GM18511 (cell line): Measurements from ENCODE around the gene ULK1.
"Not testable (repeated sequence)": the region's sequence is repeated elsewhere in the genome, so short reads cannot be mapped to it uniquely, and the experiment has no call there.

Experiments used
- ATAC-seq: cut with Tn5 transposase; IDR thresholded peaks from one replicate; pipeline ENCODE4 v1.9.1; 2021; ENCODE audit warnings: mild to moderate bottlenecking, moderate library complexity; ENCODE audit not compliant: unreplicated experiment

Gene ULK1

DNA sequence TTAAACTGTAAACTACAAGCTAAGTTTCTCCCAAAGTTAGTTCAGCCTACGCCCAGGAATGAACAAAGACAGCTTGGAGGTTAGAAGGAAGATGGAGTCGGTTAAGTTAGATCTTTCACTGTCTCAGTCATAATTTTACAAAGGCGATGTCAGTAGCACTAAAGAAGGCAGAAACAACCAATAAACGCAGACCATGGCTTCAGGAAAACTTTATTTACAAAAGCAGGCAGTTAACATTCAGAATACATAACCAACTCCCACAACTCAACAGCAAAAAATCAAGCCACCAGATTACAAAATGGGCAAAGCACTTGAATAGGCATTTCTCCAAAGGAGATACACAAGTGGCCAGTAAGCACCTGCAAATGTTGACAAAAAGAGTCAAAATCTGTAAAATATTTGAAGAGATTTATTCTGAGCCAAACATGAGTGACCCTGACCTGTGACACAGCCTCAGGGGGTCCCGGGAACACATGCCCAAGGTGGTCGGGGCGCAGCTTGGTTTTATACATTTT is 8.8 kb upstream of the ULK1 start:
- ATAC-seq, result no peak

DNA sequence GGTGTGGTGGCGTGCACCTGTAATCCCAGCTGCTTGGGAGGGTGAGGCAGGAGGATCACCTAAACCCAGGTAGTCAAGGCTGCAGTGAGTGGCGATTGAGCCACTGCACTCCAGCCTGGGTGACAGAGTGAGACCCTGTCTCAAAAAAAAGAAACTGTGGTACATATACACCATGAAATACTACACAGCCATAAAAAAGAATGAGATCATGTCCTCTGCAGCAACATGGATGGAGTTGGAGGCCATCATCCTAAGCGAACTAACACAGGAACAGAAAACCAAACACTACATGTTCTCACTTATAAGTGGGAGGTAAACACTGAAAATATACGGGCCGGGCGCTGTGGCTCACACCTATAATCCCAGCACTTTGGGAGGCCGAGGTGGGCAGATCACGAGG is 2.7 kb upstream of the ULK1 start:
- not testable (repeated sequence) for ATAC-seq

DNA sequence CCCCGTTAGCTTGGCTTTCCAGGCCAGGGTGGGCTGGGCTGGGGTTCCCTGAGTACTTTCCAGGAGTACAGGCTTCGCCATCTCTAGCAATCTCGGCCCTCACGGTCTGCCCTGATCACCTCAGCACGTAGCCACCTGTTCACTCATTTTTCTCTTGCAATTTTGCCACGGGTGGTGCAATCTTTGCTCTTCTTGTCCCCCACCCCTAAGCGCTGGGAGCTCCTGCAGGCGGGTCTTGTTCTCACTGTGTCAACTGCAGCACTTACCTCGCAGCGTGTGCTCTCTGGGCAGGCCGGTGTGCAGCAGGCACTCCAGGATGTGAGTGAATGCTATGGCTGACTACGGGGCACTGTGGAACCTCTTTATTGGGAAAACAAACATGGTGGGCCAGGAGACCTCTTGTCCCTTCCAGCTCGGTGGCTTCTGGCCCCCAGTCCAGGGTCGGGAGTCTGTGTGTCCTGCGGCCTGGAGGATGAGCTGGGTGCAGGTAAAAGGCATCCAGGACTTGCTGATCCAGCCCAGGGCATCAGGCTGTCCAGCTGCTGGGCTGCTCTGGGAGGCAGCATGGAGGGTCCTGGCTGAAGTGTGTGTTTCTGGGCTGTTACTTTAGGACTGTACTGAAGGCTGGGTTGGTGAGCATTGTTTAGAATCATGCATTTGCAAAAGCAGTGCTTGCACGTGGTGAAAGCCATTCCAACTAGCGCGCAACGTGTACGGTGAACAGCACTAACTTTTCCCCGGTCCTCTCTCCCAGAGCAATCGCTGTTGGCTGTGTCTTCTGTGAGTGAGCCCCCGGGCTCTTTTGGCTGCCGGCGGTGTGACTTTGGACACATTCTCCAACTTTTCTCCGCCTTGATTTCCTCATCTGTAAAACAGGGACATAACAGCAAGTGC is 1.5 kb upstream of the ULK1 start:
- no peak for ATAC-seq

DNA sequence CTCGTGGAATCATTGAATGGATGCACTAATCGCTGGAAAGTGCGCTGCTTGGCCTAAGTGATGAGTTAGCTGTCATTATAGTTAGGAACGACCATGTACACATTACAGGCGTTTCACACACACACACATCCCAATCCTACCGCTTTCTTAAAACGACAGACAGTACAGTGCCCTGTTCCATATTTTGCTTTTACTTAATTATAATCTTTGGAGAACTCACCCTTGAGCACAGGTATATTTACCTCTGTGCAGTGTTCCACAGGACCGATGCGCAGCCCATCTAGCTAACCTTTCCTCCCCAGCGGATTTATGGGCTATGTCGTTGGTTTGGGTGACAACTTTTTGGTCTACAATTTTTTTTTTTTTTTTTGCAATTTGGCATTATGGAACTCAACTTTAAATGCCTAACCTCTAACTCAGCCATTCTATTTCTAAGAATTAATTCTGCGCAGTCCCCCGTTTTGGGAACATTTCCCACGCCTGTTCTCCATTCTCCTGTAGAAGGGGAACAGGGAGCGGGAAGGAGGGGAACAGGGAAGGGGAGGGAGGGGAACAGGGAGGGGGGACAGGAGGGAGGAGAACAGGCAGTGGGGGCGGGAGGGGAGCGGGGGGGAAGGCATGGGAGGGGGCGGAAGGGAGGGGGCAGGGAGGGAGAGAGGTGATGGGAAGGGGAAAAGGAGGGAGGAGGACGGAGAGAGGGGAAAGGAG is 663 bp upstream of the ULK1 start:
- ATAC-seq, result no peak

DNA sequence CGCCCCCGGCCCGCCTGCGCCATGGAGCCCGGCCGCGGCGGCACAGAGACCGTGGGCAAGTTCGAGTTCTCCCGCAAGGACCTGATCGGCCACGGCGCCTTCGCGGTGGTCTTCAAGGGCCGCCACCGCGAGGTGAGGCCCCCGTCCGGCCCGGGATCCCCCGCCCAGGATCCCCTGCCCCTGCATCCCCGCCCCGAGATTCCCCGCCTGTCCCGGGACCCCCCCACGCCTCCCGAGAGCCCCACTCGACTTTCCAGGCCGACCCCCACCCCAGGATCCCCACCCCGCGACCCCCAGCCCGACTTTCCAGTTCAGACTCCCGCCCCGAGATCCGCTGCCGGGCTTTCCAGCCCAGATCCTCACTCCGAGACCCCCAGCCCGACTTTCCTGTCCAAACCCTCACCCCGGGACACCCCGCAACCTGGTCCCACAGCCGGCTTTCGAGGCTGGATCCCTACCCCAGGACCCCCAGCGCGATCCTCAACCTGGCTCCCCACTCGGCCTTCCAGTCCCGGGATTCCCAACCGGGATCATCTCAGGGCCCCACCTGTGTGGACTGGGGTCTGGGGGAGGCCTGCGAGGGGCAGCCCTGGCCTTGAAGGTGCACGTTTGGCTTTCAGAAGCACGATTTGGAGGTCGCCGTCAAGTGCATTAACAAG is 688 bp downstream of the ULK1 start:
- ATAC-seq, result peak; percentile 11

DNA sequence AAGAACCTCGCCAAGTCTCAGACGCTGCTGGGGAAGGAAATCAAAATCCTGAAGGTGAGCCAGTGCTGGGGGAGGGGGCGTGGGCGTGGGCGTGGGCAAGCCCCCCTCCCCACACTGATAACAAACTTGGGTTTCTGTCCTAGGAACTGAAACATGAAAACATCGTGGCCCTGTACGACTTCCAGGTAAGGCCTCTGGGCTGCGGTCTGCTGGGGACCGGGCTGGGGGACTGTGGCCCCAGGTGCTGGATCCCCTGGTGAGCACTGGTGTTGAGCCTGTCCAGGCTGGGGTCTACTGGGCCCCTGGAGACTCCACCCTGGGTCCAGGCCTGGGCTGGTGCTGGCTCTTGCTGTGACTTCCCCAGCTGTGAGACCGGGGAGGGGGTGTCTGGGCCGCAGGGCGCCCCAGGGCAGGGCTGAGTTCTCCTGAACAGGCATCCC is 1.2 kb downstream of the ULK1 start:
- peak; percentile 20 for ATAC-seq

DNA sequence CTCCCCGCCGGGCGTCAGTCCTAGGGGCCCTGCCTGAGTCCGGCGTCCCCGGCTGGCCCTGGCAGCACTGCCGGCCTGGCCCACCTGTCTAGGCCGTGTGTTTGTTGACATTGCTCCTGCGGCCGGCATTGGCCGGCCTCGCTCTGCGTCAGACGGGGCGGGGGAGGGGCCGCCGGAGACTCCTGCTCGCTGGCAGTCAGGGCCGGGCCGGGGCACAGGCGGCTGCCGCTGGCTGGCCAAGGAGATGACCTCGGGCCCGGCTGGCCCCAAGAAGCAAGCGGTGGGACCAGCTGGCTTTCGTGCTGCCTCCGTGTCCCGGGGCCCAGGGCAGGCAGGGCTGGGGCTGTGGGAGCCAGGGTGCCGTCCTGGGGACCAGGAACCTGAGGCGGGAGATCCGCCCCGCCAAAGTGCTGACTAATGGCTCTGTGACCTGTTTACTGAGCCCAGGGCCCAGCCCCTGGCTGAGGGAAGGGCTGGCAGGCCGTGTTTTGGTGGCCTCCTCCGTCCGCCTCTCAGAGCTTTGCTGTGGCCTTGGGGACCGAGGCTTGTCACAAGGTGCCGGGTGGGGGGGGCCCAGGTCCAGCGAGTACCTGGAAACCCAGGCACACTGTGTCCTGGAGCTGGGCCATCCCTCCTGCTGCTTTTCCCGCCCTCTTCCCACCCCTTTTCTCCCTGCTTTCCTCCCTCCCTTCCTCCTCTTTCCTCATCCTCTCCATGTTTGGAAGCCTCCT is 1.8 kb downstream of the ULK1 start:
- ATAC-seq, result peak; percentile 72

DNA sequence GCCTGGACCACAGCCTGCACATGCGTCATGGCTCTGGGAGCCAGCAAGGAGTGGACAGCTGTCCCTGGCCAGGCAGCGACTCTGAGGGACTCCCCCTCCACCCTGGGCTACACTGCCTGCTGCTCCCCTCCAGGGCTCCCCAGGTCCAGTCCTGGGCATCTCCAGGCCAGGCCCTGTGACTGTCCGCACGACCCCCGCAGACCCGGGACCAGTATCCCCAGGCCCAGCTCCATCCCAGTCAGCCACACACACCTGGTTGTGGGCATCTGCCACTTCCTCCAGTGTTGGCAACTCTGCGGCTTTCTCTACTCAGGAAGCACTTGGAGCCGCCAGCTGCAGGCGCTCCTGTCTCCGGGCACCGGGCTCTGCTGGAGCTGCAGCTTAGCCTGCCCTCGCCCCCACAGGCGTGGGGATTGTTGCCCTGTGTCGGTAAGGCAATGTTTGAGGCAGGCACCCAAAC is 2.4 kb downstream of the ULK1 start:
- no peak for ATAC-seq

DNA sequence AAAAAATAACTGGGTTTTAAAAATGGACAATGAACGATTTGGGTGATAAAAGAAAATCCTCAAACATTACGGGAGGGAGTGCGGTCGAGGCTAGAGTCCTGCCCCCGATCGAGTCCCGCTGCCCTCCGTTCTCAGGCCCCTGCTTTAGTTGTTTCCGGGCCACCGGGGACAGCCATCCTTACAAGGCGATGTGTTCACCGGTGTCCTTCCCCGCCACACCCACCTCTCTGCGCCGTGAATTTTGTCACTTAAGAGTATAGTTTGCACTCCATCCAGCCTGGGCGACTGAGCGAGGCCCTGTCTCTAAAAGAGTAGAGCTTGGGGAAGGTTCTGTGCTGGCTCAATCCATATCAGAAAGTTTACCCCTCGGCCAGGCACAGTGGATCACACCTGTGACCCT is 2.9 kb downstream of the ULK1 start:
- ATAC-seq, result no peak

DNA sequence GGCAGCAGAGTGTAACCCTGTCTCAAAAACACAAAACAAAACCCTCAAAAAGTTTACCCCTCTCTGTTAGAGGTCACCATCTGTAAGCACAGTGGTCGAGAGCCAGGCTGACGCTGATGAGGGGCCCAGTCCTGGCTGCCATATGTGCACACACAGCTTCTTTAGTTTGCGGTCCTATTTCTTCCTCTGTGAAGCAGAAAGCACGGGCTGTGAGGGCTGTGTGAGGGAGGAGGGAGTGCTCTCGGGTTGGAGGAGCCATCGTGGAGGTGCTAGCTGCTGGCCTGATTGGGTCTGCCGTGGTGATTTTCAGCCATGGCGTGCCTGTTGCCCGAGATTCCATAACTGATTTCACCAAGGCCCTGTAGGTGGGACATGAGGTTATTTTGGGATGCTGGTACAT is 3.5 kb downstream of the ULK1 start:
- no peak for ATAC-seq

DNA sequence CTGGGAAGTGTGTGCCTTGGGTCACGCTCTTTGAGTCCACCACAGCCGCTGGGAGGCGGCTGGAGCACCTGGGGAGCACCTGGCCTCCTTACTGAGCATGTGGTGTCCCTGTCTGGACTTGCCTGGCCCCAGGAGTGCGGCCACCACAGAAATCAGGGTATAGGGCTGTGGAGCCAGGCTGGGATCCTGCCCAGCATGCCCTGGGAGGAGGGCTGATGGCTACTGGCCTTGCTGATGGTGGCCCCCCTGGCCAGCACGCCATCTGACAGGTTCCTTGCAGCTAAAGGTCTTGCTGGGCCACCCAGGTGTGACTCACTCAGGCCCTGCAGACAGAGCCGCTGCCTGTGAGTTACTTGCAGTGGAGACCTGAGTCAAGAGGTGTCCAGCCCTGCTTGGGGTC is 6.0 kb downstream of the ULK1 start:
- no peak for ATAC-seq

DNA sequence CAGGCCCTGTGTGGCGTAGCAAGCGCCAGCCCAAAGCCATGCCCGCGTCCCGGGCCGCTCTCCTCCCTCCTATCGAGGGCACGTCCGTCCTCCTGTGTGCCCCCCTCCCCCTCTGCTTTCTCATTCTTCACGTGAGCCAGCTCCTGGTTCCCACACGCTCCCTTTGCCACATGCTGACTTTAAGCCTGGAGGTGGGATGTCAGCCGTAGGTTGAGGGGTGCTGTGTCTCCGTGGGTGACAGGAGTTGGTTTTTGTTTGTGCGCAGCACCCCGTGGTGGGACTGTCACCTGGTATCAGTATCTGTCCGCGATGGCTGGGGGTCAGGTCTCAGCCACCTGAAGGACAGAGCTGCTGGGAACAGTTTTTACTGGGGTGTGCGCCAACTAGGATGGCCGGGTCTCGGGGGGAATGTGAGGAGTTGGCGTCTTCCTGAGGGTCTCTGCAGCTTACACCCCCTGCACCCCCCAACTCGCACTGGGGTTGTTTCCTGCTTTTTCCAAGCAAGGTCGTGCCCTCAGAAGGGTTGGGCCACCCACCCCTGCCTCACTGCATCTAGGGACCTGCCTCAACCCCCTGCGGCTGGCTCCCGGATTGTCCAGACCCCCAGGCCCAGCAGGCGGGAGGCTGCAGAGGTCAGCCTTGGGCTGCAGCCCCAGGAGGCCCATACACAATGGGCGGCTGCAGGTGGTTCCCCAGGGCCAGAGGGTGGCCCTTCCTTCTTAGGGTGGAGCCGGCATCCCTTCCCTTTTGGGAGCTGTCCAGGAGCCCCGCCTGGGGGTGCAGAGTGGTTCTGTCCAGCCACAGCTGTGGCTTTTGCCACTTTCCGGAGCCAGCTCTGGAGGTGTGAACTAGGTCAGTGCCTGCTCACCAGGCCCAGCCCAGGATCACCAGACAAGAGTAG is 7.3 kb downstream of the ULK1 start:
- ATAC-seq, result no peak

DNA sequence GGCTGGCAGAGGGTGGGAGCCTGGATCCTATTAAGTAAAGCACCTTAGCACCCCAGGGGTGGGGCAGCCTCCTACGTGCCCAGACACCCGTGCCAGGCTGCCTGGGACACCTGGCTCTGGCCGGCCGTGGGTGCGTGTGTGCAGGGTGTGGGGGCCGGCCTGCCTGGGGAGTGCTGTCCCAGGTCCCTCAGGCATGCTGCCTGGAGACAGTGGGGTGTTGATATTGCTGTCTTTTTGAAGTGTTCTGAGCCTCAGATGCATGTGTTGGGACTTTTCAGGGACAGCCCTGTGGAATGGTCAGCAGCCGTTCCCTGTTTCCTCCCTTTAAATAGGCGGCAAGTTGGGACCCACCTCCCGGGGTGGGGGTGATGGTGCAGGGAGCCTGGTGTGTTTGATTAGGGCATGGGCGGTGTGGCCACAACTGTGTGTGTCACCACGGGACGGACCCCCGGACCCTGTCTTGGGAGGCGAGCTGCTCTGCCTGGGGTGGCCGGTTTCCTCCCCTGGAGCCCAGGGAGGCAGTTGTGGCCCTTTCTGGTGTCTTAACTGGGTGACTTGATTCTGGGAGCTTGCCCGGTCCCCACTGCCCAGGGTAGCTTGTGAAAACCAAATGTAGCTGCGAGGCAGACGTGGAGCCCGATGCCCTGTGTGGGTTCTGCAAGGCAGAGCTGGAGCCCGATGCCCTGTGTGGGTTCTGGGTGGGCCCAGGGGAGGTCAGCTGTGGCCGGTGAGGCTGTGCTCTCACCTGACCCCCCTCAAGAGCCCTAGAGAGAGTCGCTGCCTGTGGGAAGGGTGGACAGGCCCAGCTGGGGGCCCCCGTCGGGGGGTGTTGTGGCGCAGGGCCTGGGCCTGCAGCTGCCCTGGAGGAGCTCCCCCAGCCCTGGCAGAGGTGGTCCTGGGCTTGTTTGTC is 8.2 kb downstream of the ULK1 start:
- ATAC-seq, result no peak

DNA sequence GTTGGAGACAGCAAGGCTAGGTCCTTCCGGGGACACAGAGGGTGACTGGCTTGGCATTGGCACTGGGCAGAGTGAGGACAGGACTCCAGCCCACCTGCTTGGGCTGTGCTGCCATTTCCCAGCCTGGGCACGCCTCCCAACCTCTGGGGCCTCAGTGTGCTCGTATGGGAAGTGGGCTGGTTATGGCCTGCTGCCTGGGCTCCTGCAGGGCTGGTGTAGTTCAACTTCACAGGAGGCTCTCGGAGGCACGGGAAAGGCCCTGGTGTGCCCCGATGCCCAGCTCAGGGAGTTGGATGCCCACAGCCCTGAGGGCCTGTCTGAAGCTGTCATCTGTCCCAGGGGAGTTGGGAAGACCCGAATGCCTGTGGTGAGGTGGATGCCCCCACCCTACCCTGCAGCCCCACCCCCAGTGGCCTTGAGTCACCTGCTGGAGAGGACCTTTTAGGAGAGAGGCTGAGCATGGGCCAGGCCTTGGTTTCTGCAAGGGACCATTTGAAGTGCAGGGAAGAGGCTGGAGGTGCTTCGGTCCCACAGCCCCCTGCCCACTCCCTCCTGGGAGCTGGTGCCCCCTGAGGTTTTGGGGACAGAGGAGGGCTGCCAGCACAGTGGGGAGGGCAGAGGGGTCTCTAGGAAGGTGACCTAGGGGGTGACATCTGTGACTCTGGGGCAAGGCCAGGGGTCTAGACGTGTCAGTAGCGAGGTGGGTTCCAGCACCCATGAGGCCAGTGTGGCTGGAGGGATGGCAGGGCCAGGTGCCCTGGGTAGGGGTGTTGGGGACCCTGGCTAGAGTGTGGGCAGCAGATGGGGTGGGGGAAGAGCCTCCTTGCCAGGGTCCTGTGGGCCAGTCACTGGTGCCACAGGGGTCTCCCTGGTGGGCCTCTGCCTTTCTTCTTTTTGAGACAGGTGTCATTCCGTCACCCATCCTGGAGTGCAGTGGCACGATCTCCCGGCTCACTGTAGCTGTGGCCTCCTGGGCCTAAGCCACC is 9.1 kb downstream of the ULK1 start:
- ATAC-seq, result no peak

DNA sequence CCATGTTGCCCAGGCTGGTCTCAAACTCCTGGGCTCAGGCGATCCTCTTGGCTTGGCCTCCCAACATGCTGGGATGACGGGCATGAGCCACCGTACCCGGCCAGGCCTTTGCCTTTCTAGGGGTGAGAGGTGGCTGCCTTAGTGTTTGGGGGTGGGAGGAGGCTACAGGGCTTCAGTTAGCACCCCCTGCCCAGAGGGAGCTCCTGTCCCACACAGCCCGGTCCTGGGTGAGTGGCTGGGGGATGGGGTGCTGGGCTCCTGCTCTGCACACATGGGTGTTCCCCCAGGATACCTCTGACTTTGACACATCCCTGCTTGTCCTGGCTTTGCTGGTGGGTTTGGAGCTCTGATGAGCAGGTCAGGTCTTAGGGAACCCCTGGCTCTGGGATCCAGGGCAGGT is 9.9 kb downstream of the ULK1 start:
- ATAC-seq, result no peak

DNA sequence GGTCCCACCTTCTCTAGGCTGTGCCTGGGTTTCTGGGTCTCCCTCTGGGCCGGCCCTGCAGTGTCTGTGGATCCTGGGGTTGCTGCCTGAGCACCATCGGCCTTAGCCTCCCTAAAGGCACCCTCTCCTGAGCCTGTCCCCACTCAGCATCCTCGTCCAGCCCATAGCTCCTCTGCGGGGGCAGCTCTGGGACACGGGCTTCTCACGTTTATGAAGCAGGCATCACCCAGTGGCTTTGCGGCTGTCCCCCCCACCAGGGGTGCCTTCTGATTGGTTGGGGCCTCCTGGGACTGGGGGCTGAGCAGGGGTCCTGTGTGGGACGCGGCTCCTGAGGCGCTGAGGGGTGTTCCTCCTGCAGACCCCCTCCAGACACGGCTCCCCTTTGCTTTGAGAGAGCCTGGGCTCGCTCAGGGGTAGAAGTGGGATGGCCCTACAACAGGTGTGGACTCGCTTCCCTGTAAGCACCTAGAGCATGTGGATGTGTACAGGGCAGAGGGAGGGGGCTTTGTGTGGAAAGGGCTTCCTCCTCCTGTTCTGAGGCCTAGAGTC is 10.7 kb downstream of the ULK1 start:
- no peak for ATAC-seq

DNA sequence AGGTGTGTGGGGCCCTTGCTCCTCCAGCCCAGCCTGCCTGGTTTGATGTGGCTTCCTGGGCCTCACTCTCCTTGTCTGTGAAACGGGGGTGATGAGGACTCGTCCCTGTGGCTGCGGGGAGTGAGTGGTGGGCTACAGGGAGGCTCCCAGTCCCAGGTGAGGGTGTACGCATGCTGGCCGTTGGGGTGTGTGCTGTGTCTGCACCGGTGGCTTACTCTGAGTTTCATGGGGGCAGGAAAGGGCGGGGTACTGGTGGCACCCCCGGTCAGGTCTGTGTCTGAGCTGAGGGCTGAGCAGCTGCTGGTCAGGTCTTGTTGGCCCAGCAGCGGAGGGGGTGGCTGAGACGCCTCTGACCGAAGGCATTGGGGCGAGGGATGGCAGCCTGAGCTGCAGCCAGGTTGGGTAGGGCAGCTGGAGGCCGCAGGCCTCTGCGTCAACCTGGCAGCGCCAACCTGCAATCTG is 11.2 kb downstream of the ULK1 start:
- no peak for ATAC-seq
